ENCODE data around the gene LRRC49.

LRRC49 gene

DNA sequence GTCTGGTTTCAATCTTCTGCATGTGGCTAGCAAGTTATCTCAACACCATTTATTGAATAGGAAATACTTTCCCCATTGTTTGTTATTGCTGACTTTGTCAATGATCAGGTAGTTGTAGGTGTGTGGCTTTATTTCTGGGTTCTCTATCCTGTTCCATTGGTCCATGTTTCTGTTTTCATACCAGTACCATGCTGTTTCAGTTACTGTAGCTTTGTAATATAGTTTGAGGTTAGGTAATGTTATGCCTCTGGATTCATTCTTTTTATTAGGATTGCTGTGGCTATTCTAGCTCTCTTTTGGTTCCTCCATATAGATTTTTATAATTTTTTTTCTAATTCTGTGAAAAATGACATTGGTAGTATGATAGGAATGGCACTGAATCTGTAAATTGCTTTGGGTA is 58.3 kb downstream of the LRRC49 start:
- TF ChIP-seq CTCF (IDR thresholded peaks at IDR 0.05): no peak

DNA sequence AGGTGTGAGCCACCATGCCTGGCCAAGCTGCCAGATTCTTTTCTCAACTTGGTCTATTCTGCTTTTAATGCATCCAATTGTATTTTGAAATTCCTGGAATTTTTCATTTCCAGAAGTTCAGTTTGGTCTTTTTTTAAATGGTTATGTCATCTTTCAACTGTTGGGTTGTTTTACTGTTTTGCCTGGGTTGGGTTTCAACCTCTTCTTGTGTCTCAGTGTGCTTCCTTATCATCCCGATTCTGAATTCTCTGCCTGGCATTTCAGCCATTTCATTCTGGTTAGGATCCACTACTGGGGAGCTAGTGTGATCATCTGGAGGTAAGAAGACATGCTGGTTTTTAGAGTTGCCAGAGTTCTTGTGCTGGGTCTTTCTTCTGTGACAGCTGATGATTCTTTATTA is 61.5 kb downstream of the LRRC49 start:
- no peak for TF ChIP-seq CTCF (IDR thresholded peaks at IDR 0.05)

DNA sequence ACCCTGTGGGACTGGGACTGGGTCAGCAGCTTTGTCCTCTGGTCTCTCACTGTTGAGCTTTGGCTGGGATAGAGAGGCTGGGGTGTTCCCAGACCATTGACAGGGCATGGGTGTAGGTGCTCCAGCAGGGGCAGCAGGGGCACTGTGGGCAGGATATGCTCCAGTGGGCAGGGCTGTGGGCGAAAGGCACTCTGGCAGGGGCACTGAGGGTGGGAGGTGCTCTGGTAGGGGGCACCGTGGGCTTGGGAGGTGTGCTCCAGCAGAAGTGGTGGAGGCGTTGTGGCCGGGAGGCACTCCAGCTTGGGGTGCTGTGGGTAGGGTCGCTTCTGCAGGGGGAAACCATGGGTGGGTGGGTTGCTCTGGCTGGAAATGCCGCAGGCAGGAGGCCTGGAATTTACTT is 62.1 kb downstream of the LRRC49 start:
- no peak for TF ChIP-seq CTCF (IDR thresholded peaks at IDR 0.05)

DNA sequence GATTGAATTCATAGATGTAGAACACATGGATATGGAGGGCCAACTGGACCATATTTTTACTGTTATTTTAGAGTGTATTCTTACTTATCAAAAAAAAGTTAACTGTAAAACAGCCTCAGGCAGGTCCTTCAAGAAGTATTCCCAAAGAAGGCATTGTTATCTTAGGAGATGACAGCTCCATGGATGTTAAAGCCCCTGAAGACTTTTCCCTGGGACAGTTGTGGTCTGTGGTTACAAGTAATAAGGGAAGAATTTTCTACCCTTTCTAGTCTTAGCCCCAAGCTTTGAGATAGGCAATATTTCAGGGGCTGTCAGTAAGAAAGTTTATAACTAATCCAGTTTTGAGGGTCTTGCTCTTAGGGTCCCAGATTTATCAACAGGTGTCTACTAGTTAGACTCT is 62.5 kb downstream of the LRRC49 start:
- no peak for TF ChIP-seq CTCF (IDR thresholded peaks at IDR 0.05)

DNA sequence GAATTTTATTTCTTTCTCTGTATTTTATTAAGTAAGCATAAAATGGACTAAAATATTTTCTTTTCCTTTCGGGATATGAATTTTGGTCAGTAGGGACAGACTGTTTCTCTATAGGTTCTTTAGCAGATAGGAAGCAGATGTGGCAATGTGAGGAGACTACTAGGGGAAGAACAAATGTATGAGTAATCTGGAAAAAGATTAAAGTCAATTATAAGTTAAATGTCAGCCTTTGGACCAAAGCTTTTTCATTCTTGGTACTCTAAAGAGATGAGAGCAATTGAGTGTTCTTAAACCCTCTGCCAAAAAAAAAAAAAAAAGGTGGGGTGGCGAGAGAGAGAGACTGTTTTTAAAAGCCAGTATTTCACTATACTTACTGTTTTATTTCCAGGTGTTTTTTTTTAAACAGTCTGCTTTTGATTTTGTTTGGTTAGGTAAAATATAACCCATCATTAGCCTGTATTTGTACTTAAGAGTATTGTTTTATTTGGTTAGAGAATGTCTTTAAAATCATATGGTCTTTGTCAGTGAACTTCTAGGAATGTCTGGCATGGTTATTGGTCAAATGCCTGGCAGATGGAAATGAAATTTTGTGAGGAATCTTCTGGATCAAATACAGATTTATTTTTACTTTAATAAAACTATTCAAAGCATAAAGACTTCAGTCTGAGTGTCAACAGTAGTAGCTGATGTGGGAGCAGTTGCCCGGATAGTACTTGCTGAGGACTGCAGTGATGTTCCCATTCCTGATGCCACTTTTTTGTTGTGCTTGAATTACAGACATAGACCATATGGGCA is 63.8 kb downstream of the LRRC49 start:
- no peak for TF ChIP-seq CTCF (IDR thresholded peaks at IDR 0.05)

DNA sequence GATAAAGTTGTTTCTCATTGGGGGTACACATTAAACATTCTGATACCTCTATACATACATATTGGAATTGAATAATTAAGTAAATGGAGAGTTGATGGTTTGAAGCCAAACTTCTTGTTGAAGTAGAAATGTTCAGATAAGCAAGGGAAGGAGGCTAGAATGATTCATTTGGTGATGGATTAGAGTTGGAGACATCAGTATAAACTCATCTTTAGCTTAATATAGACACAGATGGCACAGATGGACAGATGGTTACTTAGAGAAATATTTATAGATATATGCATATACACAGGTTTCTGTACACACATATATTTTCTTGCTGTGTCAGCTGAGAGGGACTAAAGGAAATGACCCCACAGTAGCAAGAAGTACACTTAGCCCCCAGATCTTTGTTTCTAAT is 69.5 kb downstream of the LRRC49 start:
- no peak for TF ChIP-seq CTCF (IDR thresholded peaks at IDR 0.05)

GRCh38 chr15:70963199-70963598 is 70.6 kb downstream of the LRRC49 start:
- TF ChIP-seq CTCF (IDR thresholded peaks at IDR 0.05): no peak

GRCh38 chr15:70964058-70964457 is 71.4 kb downstream of the LRRC49 start:
- TF ChIP-seq CTCF (IDR thresholded peaks at IDR 0.05): no peak

Data from LNCAP (cell line).